Measurements from ENCODE around the gene ELMO1. TPM values are rescaled to one million over a fixed set of nuclear protein-coding genes. Genes with fewer than 3 reads are reported as not detected.

Gene ELMO1
- total RNA-seq, 1 experiment from 2014 or later, result not detected

GRCh38 chr7:37119296-37119860 is 329.3 kb downstream of the ELMO1 start:
- no peaks in the 10 kb centered on the region for H3K9me3 ChIP-seq (ENCODE audit: low read length)
- ChIA-PET CTCF (no interaction called here), POLR2A (ENCODE audit: unreplicated experiment) (no interaction called here)
- no peak overlapping the region for H3K4me3 ChIP-seq (ENCODE audit: low read length)
- H3F3A ChIP-seq (ENCODE audit: low read length, unreplicated experiment), result no peaks in the 10 kb centered on the region
- DNase-seq, result no peak
- no peak overlapping the region for H3K4me2 ChIP-seq (ENCODE audit: low read length)
- no TSS peak for BruUV-seq (replicated peaks)
- no peaks in the 10 kb centered on the region for H3K36me3 ChIP-seq (ENCODE audit: low read depth, low read length)
- H3K9ac ChIP-seq (ENCODE audit: low read length), result no peak overlapping the region
- no peaks in the 10 kb centered on the region for H3K27me3 ChIP-seq (ENCODE audit: low read length)
- no peaks in the 10 kb centered on the region for H4K20me1 ChIP-seq (ENCODE audit: low read length)
- H3K79me2 ChIP-seq (ENCODE audit: low read length), result no peaks in the 10 kb centered on the region
- no peak for TF ChIP-seq CTCF (conservative IDR thresholded peaks at IDR 0.05; ENCODE audit: low read depth, low read length)
- TF ChIP-seq EZH2phosphoT487 (IDR thresholded peaks at IDR 0.05; ENCODE audit: borderline replicate concordance, low read length), result no peak
- TF ChIP-seq EZH2 (IDR thresholded peaks at IDR 0.05; ENCODE audit: low read length, unreplicated experiment), result no peak
- H3K4me1 ChIP-seq (ENCODE audit: insufficient read depth, low read length), result no peaks in the 10 kb centered on the region
- no peak overlapping the region for H2AFZ ChIP-seq (ENCODE audit: low read length)
- intact Hi-C loops (cut with micrococcal nuclease), result no loop called here
- no peak overlapping the region for H3K27ac ChIP-seq (ENCODE audit: low read length)
- H3K9me2 ChIP-seq (replicated peaks; ENCODE audit: low read length), result no peaks in the 10 kb centered on the region
- no peak for ATAC-seq

GRCh38 chr7:37118004-37118403 is 330.7 kb downstream of the ELMO1 start:
- Histone ChIP-seq H3K27ac (ENCODE audit: low read length) (no peak overlapping the region), H3F3A (ENCODE audit: low read length, unreplicated experiment) (no peaks in the 10 kb centered on the region), H3K9me3 (ENCODE audit: low read length) (no peaks in the 10 kb centered on the region), H3K27me3 (ENCODE audit: low read length) (no peaks in the 10 kb centered on the region), H3K9me2 (replicated peaks; ENCODE audit: low read length) (no peaks in the 10 kb centered on the region), H2AFZ (ENCODE audit: low read length) (no peak overlapping the region), H3K79me2 (ENCODE audit: low read length) (no peaks in the 10 kb centered on the region), H3K9ac (ENCODE audit: low read length) (no peak overlapping the region), H4K20me1 (ENCODE audit: low read length) (no peaks in the 10 kb centered on the region), H3K4me2 (ENCODE audit: low read length) (no peak overlapping the region), H3K4me1 (ENCODE audit: insufficient read depth, low read length) (no peaks in the 10 kb centered on the region), H3K4me3 (ENCODE audit: low read length) (no peak overlapping the region), H3K36me3 (ENCODE audit: low read depth, low read length) (no peaks in the 10 kb centered on the region)
- no peak for ATAC-seq
- intact Hi-C loops (cut with micrococcal nuclease), result no loop called here
- BruUV-seq (replicated peaks), result no TSS peak
- DNase-seq, result no peak
- POLR2A ChIA-PET (ENCODE audit: unreplicated experiment), result no interaction called here
- CTCF ChIA-PET, result no interaction called here
- no peak for TF ChIP-seq CTCF (conservative IDR thresholded peaks at IDR 0.05; ENCODE audit: low read depth, low read length)
- TF ChIP-seq EZH2 (IDR thresholded peaks at IDR 0.05; ENCODE audit: low read length, unreplicated experiment), result no peak
- TF ChIP-seq EZH2phosphoT487 (IDR thresholded peaks at IDR 0.05; ENCODE audit: borderline replicate concordance, low read length), result no peak

- H3K27me3 ChIP-seq (ENCODE audit: low read length), result no peaks in the 10 kb centered on the region
- CTCF ChIA-PET, result no interaction called here
- no peaks in the 10 kb centered on the region for H4K20me1 ChIP-seq (ENCODE audit: low read length)
- H3K79me2 ChIP-seq (ENCODE audit: low read length), result no peaks in the 10 kb centered on the region
- no peaks in the 10 kb centered on the region for H3K9me3 ChIP-seq (ENCODE audit: low read length)
- POLR2A ChIA-PET (ENCODE audit: unreplicated experiment), result no interaction called here
- H3K27ac ChIP-seq (ENCODE audit: low read length), result no peak overlapping the region
- no peak overlapping the region for H3K4me3 ChIP-seq (ENCODE audit: low read length)
- intact Hi-C loops (cut with micrococcal nuclease), result no loop called here
- no peaks in the 10 kb centered on the region for H3K9me2 ChIP-seq (replicated peaks; ENCODE audit: low read length)
- no peaks in the 10 kb centered on the region for H3F3A ChIP-seq (ENCODE audit: low read length, unreplicated experiment)
- no peak overlapping the region for H2AFZ ChIP-seq (ENCODE audit: low read length)
- TF ChIP-seq EZH2phosphoT487 (IDR thresholded peaks at IDR 0.05; ENCODE audit: borderline replicate concordance, low read length) (no peak), CTCF (conservative IDR thresholded peaks at IDR 0.05; ENCODE audit: low read depth, low read length) (no peak), EZH2 (IDR thresholded peaks at IDR 0.05; ENCODE audit: low read length, unreplicated experiment) (no peak)
- no peak overlapping the region for H3K4me2 ChIP-seq (ENCODE audit: low read length)
- no TSS peak for BruUV-seq (replicated peaks)
- H3K9ac ChIP-seq (ENCODE audit: low read length), result no peak overlapping the region
- no peak for ATAC-seq
- no peaks in the 10 kb centered on the region for H3K4me1 ChIP-seq (ENCODE audit: insufficient read depth, low read length)
- DNase-seq, result no peak
- H3K36me3 ChIP-seq (ENCODE audit: low read depth, low read length), result no peaks in the 10 kb centered on the region
Measured at GRCh38 chr7:37117292-37117691, 331.4 kb downstream of the ELMO1 start.
